ENCODE results near the gene PTGES3. TPM values are rescaled to one million over a fixed set of nuclear protein-coding genes. Genes with fewer than 3 reads are reported as not detected.
A peak's percentile ranks its signal among the peaks of the same experiment; 100 is the strongest.

Gene PTGES3
- total RNA-seq, 4 donors from 2014 or later, result 51.7 to 71.2 (median 69.9) TPM

DNA sequence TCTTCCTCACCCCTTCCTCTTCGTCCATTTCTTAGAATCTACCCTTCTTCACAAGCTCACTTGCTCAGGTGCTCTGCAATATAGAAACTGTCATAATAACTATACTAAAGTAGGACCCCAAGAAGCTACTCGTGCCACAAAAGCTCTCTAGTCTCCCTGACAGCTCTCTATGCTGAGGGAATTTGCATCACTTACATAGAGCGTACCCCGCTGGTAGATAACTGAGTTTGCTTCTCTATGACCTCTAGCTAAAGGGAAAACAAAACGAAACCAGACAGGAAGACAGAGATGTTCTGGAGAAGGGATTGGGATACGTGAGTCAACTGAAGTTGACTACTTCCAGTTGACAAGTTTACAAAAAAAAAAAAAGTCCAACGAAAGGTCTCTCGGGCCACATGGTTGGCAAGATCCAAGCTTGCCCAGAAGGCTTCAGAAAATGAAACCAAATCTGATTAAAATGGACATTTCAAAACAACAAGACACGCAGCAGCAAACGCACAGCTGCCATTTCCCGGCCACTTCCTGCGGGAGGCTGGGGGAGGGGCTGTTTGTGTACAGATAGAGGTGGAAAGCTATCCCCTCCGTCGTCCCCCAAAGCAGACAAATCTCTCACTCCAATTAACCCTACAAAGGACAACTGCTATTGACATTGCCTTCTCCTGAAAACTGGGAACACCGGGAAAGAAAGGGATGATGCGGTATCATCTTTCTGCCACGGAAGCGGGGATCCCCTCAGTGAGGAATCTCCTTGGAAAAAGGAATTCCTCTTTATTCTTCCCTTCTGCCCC lies 59.2 kb downstream of the PTGES3 start:
- H3K9me3 ChIP-seq, result no peaks in the 10 kb centered on the region
- H3K27ac ChIP-seq, result peak overlapping the region; percentile 98
- 0% methylated on average over 18 of the region's 18 CpGs for WGBS
- TF ChIP-seq POLR2AphosphoS5 (IDR thresholded peaks at IDR 0.05) (peak in 2 of 3 donors; percentile 14 to 56), POLR2A (IDR thresholded peaks at IDR 0.05) (peak in 1 of 2 donors; percentile 41)
- TF ChIP-seq, protein P1, sequence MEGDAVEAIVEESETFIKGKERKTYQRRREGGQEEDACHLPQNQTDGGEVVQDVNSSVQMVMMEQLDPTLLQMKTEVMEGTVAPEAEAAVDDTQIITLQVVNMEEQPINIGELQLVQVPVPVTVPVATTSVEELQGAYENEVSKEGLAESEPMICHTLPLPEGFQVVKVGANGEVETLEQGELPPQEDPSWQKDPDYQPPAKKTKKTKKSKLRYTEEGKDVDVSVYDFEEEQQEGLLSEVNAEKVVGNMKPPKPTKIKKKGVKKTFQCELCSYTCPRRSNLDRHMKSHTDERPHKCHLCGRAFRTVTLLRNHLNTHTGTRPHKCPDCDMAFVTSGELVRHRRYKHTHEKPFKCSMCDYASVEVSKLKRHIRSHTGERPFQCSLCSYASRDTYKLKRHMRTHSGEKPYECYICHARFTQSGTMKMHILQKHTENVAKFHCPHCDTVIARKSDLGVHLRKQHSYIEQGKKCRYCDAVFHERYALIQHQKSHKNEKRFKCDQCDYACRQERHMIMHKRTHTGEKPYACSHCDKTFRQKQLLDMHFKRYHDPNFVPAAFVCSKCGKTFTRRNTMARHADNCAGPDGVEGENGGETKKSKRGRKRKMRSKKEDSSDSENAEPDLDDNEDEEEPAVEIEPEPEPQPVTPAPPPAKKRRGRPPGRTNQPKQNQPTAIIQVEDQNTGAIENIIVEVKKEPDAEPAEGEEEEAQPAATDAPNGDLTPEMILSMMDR (IDR thresholded peaks at IDR 0.05), result no peak
- peaks cover 3% of the 10 kb centered on the region for H3K36me3 ChIP-seq
- H3K27me3 ChIP-seq, result no peaks in the 10 kb centered on the region
- DNase-seq (ENCODE audit: low spot score in 2 of 2), result peak in 1 of 2 donors; percentile 82
- H3K4me3 ChIP-seq, result peak overlapping the region; percentile 100
- H3K4me1 ChIP-seq, result peaks cover 70% of the 10 kb centered on the region

DNA sequence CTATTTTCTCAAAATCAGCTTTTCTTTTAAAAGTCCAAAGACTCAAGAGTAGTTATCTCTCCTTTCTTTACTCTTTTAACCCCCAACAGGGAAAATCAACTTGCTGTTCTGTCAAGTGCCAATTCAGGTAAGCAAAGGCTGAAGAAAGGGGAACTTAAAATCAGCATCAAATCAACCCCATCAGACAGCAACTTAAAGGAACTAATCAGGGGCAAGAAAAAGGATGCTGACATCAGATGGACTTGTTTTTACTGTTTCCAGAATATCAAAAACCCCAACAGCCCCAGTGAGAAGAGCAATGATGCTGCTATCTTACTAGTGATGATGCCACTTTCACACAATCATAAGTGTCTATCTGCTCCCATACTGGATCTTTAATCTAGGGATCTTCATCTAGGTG lies 61.4 kb downstream of the PTGES3 start:
- Histone ChIP-seq H3K4me3 (no peak overlapping the region), H3K27me3 (no peaks in the 10 kb centered on the region), H3K9me3 (no peaks in the 10 kb centered on the region), H3K36me3 (peaks cover 6% of the 10 kb centered on the region), H3K27ac (no peak overlapping the region), H3K4me1 (peaks cover 56% of the 10 kb centered on the region)
- no peak for DNase-seq (ENCODE audit: low spot score in 2 of 2)
- TF ChIP-seq, protein P1 (IDR thresholded peaks at IDR 0.05), result no peak
- TF ChIP-seq EP300 (IDR thresholded peaks at IDR 0.05), result no peak
- TF ChIP-seq POLR2AphosphoS5 (IDR thresholded peaks at IDR 0.05), result no peak
- TF ChIP-seq POLR2A (IDR thresholded peaks at IDR 0.05), result no peak

DNA sequence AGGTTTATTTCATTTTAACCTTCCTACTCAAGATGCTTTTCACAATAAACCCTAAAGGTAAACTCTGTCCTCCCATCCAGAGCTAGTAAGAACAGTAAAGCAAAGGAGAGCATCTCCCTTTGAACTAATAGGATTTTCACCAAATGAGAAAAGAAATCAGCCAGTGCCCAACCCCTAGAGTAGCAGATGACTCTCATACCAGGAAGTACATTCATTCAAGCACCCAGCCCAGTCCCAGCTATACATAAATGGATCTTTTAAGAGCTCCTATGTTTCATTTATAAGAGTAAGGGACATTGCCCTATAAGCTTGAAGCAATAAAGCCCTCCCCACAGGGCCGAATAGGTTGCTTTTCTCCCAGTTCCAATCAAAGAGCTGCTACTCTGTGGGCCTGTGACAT lies 65.5 kb downstream of the PTGES3 start:
- Histone ChIP-seq H3K36me3 (peaks cover 36% of the 10 kb centered on the region), H3K27me3 (no peaks in the 10 kb centered on the region), H3K4me1 (peaks cover 29% of the 10 kb centered on the region), H3K27ac (no peak overlapping the region), H3K4me3 (no peak overlapping the region), H3K9me3 (no peaks in the 10 kb centered on the region)
- no peak for TF ChIP-seq POLR2A (IDR thresholded peaks at IDR 0.05)
- WGBS, result 86% methylated on average over 1 of the region's 1 CpG
- DNase-seq (ENCODE audit: low spot score in 2 of 2), result no peak

DNA sequence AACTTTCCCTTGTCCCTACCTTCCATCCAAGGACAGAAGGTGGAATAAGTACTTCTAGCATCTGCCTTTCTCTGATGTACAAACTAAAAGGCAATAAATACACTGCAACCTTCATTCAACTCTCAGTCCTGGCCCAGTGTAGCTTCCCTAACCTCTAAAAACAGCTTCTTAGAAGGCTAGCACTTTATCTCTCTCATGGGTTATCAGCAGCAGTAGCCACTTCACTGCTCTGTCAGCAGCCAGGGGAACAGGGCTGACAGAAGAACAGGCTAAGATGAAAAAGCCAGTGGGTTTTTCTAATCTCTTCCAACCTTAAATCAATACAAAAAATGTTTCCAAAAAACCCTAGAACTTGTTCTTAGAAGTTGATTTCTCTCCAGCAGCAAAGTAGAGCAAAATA lies 71.2 kb downstream of the PTGES3 start:
- no peak for TF ChIP-seq EP300 (IDR thresholded peaks at IDR 0.05)
- no peak for TF ChIP-seq POLR2AphosphoS5 (IDR thresholded peaks at IDR 0.05)
- TF ChIP-seq, protein P1 (IDR thresholded peaks at IDR 0.05), result no peak
- no peak for TF ChIP-seq POLR2A (IDR thresholded peaks at IDR 0.05)
- H3K27ac ChIP-seq, result no peak overlapping the region
- no peaks in the 10 kb centered on the region for H3K27me3 ChIP-seq
- no peak for DNase-seq (ENCODE audit: low spot score in 2 of 2)
- no peaks in the 10 kb centered on the region for H3K9me3 ChIP-seq
- H3K4me3 ChIP-seq, result no peak overlapping the region
- H3K4me1 ChIP-seq, result no peaks in the 10 kb centered on the region
- peaks cover 89% of the 10 kb centered on the region for H3K36me3 ChIP-seq

DNA sequence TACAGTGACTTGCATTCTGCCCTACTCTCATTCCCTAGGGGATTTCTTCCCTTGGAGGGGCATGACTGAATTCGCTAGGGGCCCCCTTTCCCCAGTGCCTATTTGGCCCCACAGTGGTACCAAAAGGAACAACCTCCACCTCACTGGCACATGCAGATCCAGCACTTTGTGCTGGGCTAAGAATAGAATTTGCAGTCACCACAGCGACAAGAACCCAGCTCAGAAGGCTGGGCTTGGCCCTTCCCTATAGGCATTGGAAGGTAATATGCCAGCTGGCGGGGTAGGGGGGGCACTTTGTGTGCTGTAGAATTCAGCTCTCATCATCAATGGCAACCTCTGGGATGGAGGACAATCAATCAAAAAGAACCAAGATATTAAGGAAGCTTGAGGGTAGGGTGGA lies 71.8 kb downstream of the PTGES3 start:
- Histone ChIP-seq H3K27ac (no peak overlapping the region), H3K9me3 (no peaks in the 10 kb centered on the region), H3K27me3 (no peaks in the 10 kb centered on the region), H3K4me3 (no peak overlapping the region), H3K4me1 (no peaks in the 10 kb centered on the region), H3K36me3 (peaks cover 92% of the 10 kb centered on the region)
- WGBS, result 87% methylated on average over 3 of the region's 3 CpGs
- DNase-seq (ENCODE audit: low spot score in 2 of 2), result no peak
- no peak for TF ChIP-seq POLR2A (IDR thresholded peaks at IDR 0.05)
- no peak for TF ChIP-seq POLR2AphosphoS5 (IDR thresholded peaks at IDR 0.05)
- TF ChIP-seq, protein P1 (IDR thresholded peaks at IDR 0.05), result no peak
- TF ChIP-seq EP300 (IDR thresholded peaks at IDR 0.05), result no peak
